Cardiac fibroblast (primary cell): ENCODE measurements around the gene ZNF263.
A peak's percentile ranks its signal among the peaks of the same experiment; 100 is the strongest.

Experiments used
- DNase-seq, 2 donors: peaks; one replicate each; pipeline versions ENCODE4 v3.0.0 to v3.0.0-alpha.2; 2010; ENCODE audit warnings: low read depth in 2 of 2
- H3K4me3 ChIP-seq, 2 donors: replicated peaks in 1 of 2; 1 replicate in 1 of 2; 2 replicates in 1 of 2; pipeline ENCODE4 v1.5.1; 2011; ENCODE audit warnings: low read depth in 2 of 2, low read length in 2 of 2, mild to moderate bottlenecking in 2 of 2, moderate library complexity in 1 of 2
- CTCF ChIP-seq: IDR thresholded peaks from one replicate; pipeline ENCODE4 v1.5.1; 2011; ENCODE audit warnings: low read depth, mild to moderate bottlenecking, low read length, inconsistent platforms

The ZNF263 gene

GRCh38 chr16:3282730-3283542 lies at the start of gene ZNF263:
Gene ZNF263, plus strand, starts transcription at chr16:3283491. Its CDS starts 328 bp downstream, at chr16:3283819.
- no peak for TF ChIP-seq CTCF
- peak; percentile 99 for DNase-seq
- H3K4me3 ChIP-seq = peak within 1 kb of the TSS; percentile 92 to 99

GRCh38 chr16:3234543-3234856 lies 48.8 kb upstream of the ZNF263 start:
- no peak for TF ChIP-seq CTCF
- peak overlapping the region; percentile 77 to 98 for H3K4me3 ChIP-seq
- no peak for DNase-seq

- no peak for TF ChIP-seq CTCF
Observed at GRCh38 chr16:3234857-3235561, 48.3 kb upstream of the ZNF263 start, which contains the start of gene ZNF200. Gene ZNF200, minus strand, starts transcription at chr16:3235158. Its CDS starts 1,403 bp downstream, at chr16:3233755.

GRCh38 chr16:3235856-3236669 lies 47.2 kb upstream of the ZNF263 start:
- TF ChIP-seq CTCF = no peak
- DNase-seq = no peak
- no peak overlapping the region for H3K4me3 ChIP-seq

More at GRCh38 chr16:3234857-3235561, 48.3 kb upstream of the ZNF263 start, which contains the start of gene ZNF200:
- peak; percentile 97 for DNase-seq
- peak within 1 kb of the TSS; percentile 77 to 98 for H3K4me3 ChIP-seq

GRCh38 chr16:3241761-3242160 lies 41.5 kb upstream of the ZNF263 start:
- no peak for DNase-seq
- H3K4me3 ChIP-seq = no peak overlapping the region
- TF ChIP-seq CTCF = no peak

GRCh38 chr16:3242709-3243108 lies 40.6 kb upstream of the ZNF263 start:
- no peak overlapping the region for H3K4me3 ChIP-seq
- no peak for TF ChIP-seq CTCF
- DNase-seq = no peak
